CD4-positive, alpha-beta T cell treated with Interleukin-4 for 4 hours (primary cell): ENCODE measurements around the gene ELF3.
"Not testable (repeated sequence)": the region's sequence is repeated elsewhere in the genome, so short reads cannot be mapped to it uniquely, and the experiment has no call there.

Source experiments
- DNase-seq: peaks from one replicate; pipeline ENCODE4 v3.0.0-alpha.2; 2020

Gene ELF3

GRCh38 chr1:202009326-202010179 lies 834 bp upstream of the ELF3 start:
- peak; percentile 58 for DNase-seq

GRCh38 chr1:202011994-202012393 lies 1.6 kb downstream of the ELF3 start:
- DNase-seq: no peak

GRCh38 chr1:202012544-202013478 lies 2.4 kb downstream of the ELF3 start:
- no peak for DNase-seq

- no peak for DNase-seq
Measured at GRCh38 chr1:202013603-202014002, 3.2 kb downstream of the ELF3 start.

- no peak for DNase-seq
Measured at GRCh38 chr1:202014060-202014459, 3.7 kb downstream of the ELF3 start.

GRCh38 chr1:202014915-202015661 lies 4.7 kb downstream of the ELF3 start:
- no peak for DNase-seq

GRCh38 chr1:202015662-202015937 lies 5.2 kb downstream of the ELF3 start:
- no peak for DNase-seq

GRCh38 chr1:202016022-202016810 lies 5.8 kb downstream of the ELF3 start:
- DNase-seq: no peak

GRCh38 chr1:202016811-202017748 lies 6.7 kb downstream of the ELF3 start:
- DNase-seq: no peak

- no peak for DNase-seq
Measured at GRCh38 chr1:202017749-202018467, 7.5 kb downstream of the ELF3 start.

- DNase-seq: no peak
Measured at GRCh38 chr1:202018468-202019234, 8.3 kb downstream of the ELF3 start.

GRCh38 chr1:202019235-202019558 lies 8.8 kb downstream of the ELF3 start:
- not testable (repeated sequence) for DNase-seq

GRCh38 chr1:202023001-202023433 lies 12.6 kb downstream of the ELF3 start:
- no peak for DNase-seq

- no peak for DNase-seq
Measured at GRCh38 chr1:202029171-202029665, 18.8 kb downstream of the ELF3 start.

- no peak for DNase-seq
Measured at GRCh38 chr1:202029727-202030126, 19.3 kb downstream of the ELF3 start.

- no peak for DNase-seq
Measured at GRCh38 chr1:202031796-202032195, 21.4 kb downstream of the ELF3 start.

GRCh38 chr1:202034149-202034682 lies 23.8 kb downstream of the ELF3 start:
- no peak for DNase-seq

- DNase-seq: no peak
Measured at GRCh38 chr1:202034683-202035462, 24.5 kb downstream of the ELF3 start.
